ENCODE results near the gene CCKAR.

CCKAR gene

DNA sequence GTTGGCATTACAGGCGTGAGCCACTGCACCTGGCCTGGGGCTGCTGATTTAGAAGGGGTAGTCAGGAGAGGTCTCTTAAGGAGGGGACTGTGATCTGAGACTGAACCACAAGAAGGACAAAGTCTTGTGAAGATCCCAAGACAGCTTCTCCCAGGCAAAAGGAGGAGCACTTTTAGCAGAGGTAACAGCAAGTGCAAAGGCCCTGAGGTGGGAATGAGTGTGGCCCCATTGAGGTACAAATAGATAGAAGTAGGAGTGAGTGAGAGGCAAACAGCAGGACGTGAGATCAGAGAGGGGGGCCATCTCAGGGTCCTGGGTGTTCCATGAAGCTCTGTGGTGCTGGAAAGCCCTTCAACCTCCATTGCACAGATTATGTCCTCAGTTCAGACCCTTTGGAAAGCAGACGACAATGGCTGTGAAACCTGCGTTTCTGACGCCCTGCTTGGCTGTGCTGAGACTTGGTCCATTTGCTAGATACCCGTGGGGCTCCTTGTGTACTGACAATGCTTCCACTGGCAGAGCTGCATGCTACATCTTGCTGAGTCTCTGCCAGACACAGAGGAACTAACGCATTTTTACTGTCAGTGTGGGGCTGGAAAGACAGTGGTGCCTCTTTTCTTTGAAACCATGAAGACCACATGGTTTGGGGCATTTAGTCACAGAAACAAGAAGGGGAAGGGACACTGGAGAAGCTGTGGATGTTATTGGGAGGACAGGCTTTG lies 1.3 kb upstream of the CCKAR start:
- Histone ChIP-seq H3K27me3 (ENCODE audit: insufficient read depth, low read length, poor library complexity) (no peaks in the 10 kb centered on the region), H3K27ac (ENCODE audit: low read length) (no peak overlapping the region), H3K4me1 (ENCODE audit: insufficient read depth, low read length) (no peaks in the 10 kb centered on the region), H3K4me3 (ENCODE audit: low read depth in 1 of 2, low read length in 2 of 2) (no peak overlapping the region), H4K20me1 (ENCODE audit: insufficient read depth, low read length) (no peaks in the 10 kb centered on the region), H3K9me3 (ENCODE audit: insufficient read depth, low read length, severe bottlenecking) (no peaks in the 10 kb centered on the region), H3K4me2 (ENCODE audit: insufficient read depth, low read length) (no peak overlapping the region), H3K79me2 (ENCODE audit: insufficient read depth, low read length) (no peaks in the 10 kb centered on the region), H3K9ac (ENCODE audit: low read depth, low read length) (no peak overlapping the region), H2AFZ (ENCODE audit: low read depth, low read length) (no peak overlapping the region), H3K36me3 (ENCODE audit: insufficient read depth, low read length) (no peaks in the 10 kb centered on the region)
- ATAC-seq (ENCODE audit: insufficient read depth, low read depth) (no peak), DNase-seq (no peak)
- TF ChIP-seq, protein P1, sequence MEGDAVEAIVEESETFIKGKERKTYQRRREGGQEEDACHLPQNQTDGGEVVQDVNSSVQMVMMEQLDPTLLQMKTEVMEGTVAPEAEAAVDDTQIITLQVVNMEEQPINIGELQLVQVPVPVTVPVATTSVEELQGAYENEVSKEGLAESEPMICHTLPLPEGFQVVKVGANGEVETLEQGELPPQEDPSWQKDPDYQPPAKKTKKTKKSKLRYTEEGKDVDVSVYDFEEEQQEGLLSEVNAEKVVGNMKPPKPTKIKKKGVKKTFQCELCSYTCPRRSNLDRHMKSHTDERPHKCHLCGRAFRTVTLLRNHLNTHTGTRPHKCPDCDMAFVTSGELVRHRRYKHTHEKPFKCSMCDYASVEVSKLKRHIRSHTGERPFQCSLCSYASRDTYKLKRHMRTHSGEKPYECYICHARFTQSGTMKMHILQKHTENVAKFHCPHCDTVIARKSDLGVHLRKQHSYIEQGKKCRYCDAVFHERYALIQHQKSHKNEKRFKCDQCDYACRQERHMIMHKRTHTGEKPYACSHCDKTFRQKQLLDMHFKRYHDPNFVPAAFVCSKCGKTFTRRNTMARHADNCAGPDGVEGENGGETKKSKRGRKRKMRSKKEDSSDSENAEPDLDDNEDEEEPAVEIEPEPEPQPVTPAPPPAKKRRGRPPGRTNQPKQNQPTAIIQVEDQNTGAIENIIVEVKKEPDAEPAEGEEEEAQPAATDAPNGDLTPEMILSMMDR (IDR thresholded peaks at IDR 0.05; ENCODE audit: borderline replicate concordance, extremely low read depth, low read length, poor library complexity, severe bottlenecking): no peak
- TF ChIP-seq EZH2 (IDR thresholded peaks at IDR 0.05; ENCODE audit: borderline replicate concordance, low read depth, low read length, severe bottlenecking): no peak

DNA sequence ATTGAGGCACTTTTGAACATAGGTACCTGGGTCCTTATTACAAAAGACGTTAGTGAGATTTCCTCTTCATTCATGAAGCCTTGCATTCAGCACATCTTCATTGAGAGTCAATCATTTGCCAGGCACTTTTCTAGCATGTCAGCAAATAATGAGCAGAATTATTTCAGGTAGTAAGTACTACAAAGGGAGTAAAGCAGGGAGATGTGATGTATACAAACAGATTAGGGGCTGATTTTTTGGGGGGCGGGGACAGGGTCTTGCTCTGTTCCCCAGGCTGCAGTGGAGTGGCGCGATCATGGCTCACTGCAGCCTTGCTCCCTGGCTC lies 638 bp upstream of the CCKAR start:
- H3K27me3 ChIP-seq (ENCODE audit: insufficient read depth, low read length, poor library complexity): no peaks in the 10 kb centered on the region
- DNase-seq (no peak), ATAC-seq (ENCODE audit: insufficient read depth, low read depth) (no peak)
- no peaks in the 10 kb centered on the region for H4K20me1 ChIP-seq (ENCODE audit: insufficient read depth, low read length)
- no peak overlapping the region for H2AFZ ChIP-seq (ENCODE audit: low read depth, low read length)
- no peaks in the 10 kb centered on the region for H3K4me1 ChIP-seq (ENCODE audit: insufficient read depth, low read length)
- H3K4me3 ChIP-seq (ENCODE audit: low read depth in 1 of 2, low read length in 2 of 2): no peak overlapping the region
- H3K79me2 ChIP-seq (ENCODE audit: insufficient read depth, low read length): no peaks in the 10 kb centered on the region
- H3K36me3 ChIP-seq (ENCODE audit: insufficient read depth, low read length): no peaks in the 10 kb centered on the region
- no peak overlapping the region for H3K27ac ChIP-seq (ENCODE audit: low read length)
- H3K4me2 ChIP-seq (ENCODE audit: insufficient read depth, low read length): no peak overlapping the region
- TF ChIP-seq EZH2 (IDR thresholded peaks at IDR 0.05; ENCODE audit: borderline replicate concordance, low read depth, low read length, severe bottlenecking): no peak
- TF ChIP-seq, protein P1 (IDR thresholded peaks at IDR 0.05; ENCODE audit: borderline replicate concordance, extremely low read depth, low read length, poor library complexity, severe bottlenecking): no peak
- H3K9me3 ChIP-seq (ENCODE audit: insufficient read depth, low read length, severe bottlenecking): no peaks in the 10 kb centered on the region
- H3K9ac ChIP-seq (ENCODE audit: low read depth, low read length): no peak overlapping the region

DNA sequence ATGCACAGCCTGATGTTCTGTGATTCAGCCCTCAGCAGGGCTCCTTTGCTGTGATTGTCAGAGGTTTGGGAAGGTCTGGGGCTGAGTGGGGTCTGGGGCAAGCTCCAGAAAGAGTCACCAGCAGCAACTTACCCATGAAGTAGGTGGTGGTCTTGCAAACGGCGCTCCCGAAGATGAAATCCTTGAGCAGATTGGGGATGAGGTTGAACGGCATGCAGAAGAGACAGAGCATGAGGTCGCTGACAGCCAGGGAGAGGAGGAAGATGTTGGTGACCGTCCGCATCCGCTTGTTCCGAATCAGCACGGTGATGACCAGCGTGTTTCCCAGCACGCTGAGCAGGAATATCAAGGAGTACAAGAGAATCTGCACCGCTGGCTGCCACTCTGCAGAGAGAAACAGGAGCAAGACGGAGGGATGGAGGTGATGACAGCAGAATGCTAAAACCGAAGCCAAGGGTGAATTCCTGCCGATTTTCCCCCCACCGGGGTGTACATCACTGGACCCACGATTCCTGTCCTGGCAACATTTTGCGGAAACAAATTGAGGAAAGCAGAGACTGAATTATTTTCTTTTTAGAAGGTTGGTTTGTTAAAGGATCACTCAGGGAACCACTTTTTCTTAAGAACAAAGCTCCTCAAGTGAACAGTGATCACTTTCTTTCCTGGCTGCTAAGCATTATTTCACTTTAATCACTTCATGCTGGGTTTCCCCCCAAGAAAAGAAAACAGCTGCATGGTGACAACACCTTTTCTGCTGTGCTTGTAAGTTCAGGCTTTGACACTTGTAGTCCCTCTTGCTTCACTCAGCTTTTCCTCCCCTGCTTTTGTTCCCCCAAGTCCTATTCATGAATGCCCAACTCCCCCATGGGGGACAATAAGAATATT lies 941 bp downstream of the CCKAR start:
- no peaks in the 10 kb centered on the region for H4K20me1 ChIP-seq (ENCODE audit: insufficient read depth, low read length)
- H3K9me3 ChIP-seq (ENCODE audit: insufficient read depth, low read length, severe bottlenecking): no peaks in the 10 kb centered on the region
- H3K4me2 ChIP-seq (ENCODE audit: insufficient read depth, low read length): no peak overlapping the region
- H3K4me1 ChIP-seq (ENCODE audit: insufficient read depth, low read length): no peaks in the 10 kb centered on the region
- no peaks in the 10 kb centered on the region for H3K36me3 ChIP-seq (ENCODE audit: insufficient read depth, low read length)
- ATAC-seq (ENCODE audit: insufficient read depth, low read depth): no peak
- TF ChIP-seq, protein P1 (IDR thresholded peaks at IDR 0.05; ENCODE audit: borderline replicate concordance, extremely low read depth, low read length, poor library complexity, severe bottlenecking): no peak
- TF ChIP-seq EZH2 (IDR thresholded peaks at IDR 0.05; ENCODE audit: borderline replicate concordance, low read depth, low read length, severe bottlenecking): no peak
- DNase-seq: no peak
- no peaks in the 10 kb centered on the region for H3K79me2 ChIP-seq (ENCODE audit: insufficient read depth, low read length)
- H3K27me3 ChIP-seq (ENCODE audit: insufficient read depth, low read length, poor library complexity): no peaks in the 10 kb centered on the region
- H3K4me3 ChIP-seq (ENCODE audit: low read depth in 1 of 2, low read length in 2 of 2): no peak overlapping the region
- H2AFZ ChIP-seq (ENCODE audit: low read depth, low read length): no peak overlapping the region
- no peak overlapping the region for H3K9ac ChIP-seq (ENCODE audit: low read depth, low read length)
- no peak overlapping the region for H3K27ac ChIP-seq (ENCODE audit: low read length)
